HepG2 (cell line): Measurements from ENCODE around the gene SAMD10.
A peak's percentile ranks its signal among the peaks of the same experiment; 100 is the strongest.

Experiments
- BRD4 ChIP-seq: sonication (generic); formaldehyde crosslinking; IDR thresholded peaks from 2 replicates; pipeline ENCODE4 v1.4.0; 2020; ENCODE audit warnings: missing genetic modification reagents
- ELK4 ChIP-seq: sonication (generic); formaldehyde crosslinking; IDR thresholded peaks from 2 replicates; pipeline ENCODE4 v1.9.0; 2021; ENCODE audit warnings: missing genetic modification reagents, borderline replicate concordance
- JUND ChIP-seq: sonication (generic); formaldehyde crosslinking; IDR thresholded peaks from 2 replicates; pipeline ENCODE4 v1.8.0; 2022; ENCODE audit warnings: mild to moderate bottlenecking, missing genetic modification reagents
- POLR2AphosphoS5 ChIP-seq: IDR thresholded peaks from 2 replicates; pipeline ENCODE4 v1.6.1; 2012; ENCODE audit warnings: low read depth, low read length
- SALL1 ChIP-seq: sonication (generic); formaldehyde crosslinking; IDR thresholded peaks from 2 replicates; pipeline ENCODE4 v1.8.0; 2022; ENCODE audit warnings: mild to moderate bottlenecking, missing genetic modification reagents
- ZFP36 ChIP-seq: fragments of 150-350 bp; IDR thresholded peaks from 2 replicates; pipeline ENCODE4 v1.6.1; 2018; ENCODE audit warnings: borderline replicate concordance, low read length, low read depth; ENCODE audit not compliant: partially characterized antibody
- ZFX ChIP-seq: sonication (generic); formaldehyde crosslinking; IDR thresholded peaks from 2 replicates; pipeline ENCODE4 v1.4.0; 2020; ENCODE audit warnings: mild to moderate bottlenecking, low read depth, missing genetic modification reagents, moderate library complexity
- ZNF3 ChIP-seq: IDR thresholded peaks from 2 replicates; pipeline ENCODE4 v1.7.0; 2017; ENCODE audit warnings: inconsistent platforms
- ZNF549 ChIP-seq: sonication (generic); formaldehyde crosslinking; IDR thresholded peaks from 2 replicates; pipeline ENCODE4 v1.5.0; 2020; ENCODE audit warnings: missing genetic modification reagents
- TF ChIP-seq, protein P1 (sequence below): sonication (generic); formaldehyde crosslinking; IDR thresholded peaks from 2 replicates; pipeline ENCODE4 v1.5.0; 2020; ENCODE audit warnings: mild to moderate bottlenecking, missing genetic modification reagents, moderate library complexity
- TF ChIP-seq, protein P2 (sequence below), 2 experiments: IDR thresholded peaks; 2 replicates each; pipeline ENCODE4 v1.6.1; 2011 to 2012; ENCODE audit warnings: low read length in 2 of 2, borderline replicate concordance in 1 of 2, low read depth in 1 of 2, mild to moderate bottlenecking in 1 of 2, moderate library complexity in 1 of 2

GRCh38 chr20:64024141-64024990, 44.9 kb upstream of the SAMD10 start:
- TF ChIP-seq, protein P1, sequence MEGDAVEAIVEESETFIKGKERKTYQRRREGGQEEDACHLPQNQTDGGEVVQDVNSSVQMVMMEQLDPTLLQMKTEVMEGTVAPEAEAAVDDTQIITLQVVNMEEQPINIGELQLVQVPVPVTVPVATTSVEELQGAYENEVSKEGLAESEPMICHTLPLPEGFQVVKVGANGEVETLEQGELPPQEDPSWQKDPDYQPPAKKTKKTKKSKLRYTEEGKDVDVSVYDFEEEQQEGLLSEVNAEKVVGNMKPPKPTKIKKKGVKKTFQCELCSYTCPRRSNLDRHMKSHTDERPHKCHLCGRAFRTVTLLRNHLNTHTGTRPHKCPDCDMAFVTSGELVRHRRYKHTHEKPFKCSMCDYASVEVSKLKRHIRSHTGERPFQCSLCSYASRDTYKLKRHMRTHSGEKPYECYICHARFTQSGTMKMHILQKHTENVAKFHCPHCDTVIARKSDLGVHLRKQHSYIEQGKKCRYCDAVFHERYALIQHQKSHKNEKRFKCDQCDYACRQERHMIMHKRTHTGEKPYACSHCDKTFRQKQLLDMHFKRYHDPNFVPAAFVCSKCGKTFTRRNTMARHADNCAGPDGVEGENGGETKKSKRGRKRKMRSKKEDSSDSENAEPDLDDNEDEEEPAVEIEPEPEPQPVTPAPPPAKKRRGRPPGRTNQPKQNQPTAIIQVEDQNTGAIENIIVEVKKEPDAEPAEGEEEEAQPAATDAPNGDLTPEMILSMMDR, result peak; percentile 53
- TF ChIP-seq ZFX (CRISPR knock-in tag) (peak; percentile 90), ZNF3 (CRISPR knock-in tag) (no peak), POLR2AphosphoS5 (peak; percentile 60), JUND (CRISPR knock-in tag) (peak; percentile 55; the same call in 1 of the 2 replicates), ZNF549 (CRISPR knock-in tag) (no peak), ELK4 (CRISPR knock-in tag) (no peak), SALL1 (CRISPR knock-in tag) (peak; percentile 94), ZFP36 (no peak), BRD4 (CRISPR knock-in tag) (peak; percentile 98)
- TF ChIP-seq, protein P2, sequence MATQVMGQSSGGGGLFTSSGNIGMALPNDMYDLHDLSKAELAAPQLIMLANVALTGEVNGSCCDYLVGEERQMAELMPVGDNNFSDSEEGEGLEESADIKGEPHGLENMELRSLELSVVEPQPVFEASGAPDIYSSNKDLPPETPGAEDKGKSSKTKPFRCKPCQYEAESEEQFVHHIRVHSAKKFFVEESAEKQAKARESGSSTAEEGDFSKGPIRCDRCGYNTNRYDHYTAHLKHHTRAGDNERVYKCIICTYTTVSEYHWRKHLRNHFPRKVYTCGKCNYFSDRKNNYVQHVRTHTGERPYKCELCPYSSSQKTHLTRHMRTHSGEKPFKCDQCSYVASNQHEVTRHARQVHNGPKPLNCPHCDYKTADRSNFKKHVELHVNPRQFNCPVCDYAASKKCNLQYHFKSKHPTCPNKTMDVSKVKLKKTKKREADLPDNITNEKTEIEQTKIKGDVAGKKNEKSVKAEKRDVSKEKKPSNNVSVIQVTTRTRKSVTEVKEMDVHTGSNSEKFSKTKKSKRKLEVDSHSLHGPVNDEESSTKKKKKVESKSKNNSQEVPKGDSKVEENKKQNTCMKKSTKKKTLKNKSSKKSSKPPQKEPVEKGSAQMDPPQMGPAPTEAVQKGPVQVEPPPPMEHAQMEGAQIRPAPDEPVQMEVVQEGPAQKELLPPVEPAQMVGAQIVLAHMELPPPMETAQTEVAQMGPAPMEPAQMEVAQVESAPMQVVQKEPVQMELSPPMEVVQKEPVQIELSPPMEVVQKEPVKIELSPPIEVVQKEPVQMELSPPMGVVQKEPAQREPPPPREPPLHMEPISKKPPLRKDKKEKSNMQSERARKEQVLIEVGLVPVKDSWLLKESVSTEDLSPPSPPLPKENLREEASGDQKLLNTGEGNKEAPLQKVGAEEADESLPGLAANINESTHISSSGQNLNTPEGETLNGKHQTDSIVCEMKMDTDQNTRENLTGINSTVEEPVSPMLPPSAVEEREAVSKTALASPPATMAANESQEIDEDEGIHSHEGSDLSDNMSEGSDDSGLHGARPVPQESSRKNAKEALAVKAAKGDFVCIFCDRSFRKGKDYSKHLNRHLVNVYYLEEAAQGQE (IDR thresholded peaks at IDR 0.05; ENCODE audit: borderline replicate concordance in 1 of 2, low read depth in 1 of 2, low read length in 2 of 2), result peak; percentile 64 to 89
